Islet of Langerhans (tissue), 1 donor: ENCODE data around the gene SREBF2.

Source experiments
- FAIRE-seq: peaks from one replicate; lab custom pipeline; 2011; peaks lifted over from hg19 to GRCh38; lab: Jason Lieb, UNC

Gene SREBF2

DNA sequence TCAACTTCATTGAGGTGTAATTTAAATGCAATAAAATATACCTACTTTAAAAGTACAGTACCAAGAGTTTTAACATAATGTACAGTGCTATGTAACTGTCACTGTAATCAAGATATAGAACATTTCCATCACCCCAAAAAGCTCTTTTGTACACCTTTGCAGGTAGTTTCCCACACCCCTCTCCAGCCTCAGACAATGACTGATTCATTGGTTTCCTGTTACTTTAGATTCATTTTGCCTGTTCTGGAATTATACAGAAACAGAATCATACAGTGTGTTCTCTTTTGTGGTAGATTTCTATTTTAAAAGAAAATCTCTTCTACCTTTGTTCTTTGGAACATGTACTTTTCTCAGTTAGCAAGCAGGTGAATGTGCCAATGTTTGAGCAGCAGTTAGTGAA lies 43.8 kb downstream of the SREBF2 start:
- no peak for FAIRE-seq

DNA sequence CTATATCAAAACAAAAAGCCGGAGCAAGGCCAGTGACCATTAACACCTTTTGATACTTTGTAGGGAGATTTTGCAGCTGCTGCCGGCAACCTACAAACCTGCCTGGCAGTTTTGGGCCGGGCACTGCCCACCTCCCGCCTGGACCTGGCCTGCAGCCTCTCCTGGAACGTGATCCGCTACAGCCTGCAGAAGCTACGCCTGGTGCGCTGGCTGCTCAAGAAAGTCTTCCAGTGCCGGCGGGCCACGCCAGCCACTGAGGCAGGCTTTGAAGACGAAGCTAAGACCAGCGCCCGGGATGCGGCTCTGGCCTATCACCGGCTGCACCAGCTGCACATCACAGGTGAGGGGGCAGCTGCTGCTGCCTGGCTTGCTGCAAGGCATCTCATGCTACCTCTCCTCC lies 47.7 kb downstream of the SREBF2 start:
- no peak for FAIRE-seq

DNA sequence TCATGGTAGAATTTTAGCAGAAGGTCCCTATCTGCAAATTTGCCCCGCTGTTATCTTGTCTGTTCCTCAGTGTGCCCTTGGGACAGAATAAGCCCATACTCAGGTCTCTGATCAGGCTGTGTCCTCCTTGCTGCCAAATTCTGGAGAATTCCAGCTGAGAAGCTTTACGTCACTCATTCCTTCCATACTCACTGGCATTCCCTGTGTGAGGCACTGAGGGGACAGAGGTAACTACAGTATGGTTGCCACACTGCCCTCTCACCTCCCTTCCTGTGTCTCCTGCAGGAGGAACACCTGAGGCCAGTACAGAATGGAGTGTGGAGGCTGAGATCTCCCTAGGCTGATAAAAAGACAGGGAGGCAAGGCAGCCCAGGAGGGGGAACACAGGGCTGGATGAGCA lies 50.5 kb downstream of the SREBF2 start:
- no peak for FAIRE-seq

DNA sequence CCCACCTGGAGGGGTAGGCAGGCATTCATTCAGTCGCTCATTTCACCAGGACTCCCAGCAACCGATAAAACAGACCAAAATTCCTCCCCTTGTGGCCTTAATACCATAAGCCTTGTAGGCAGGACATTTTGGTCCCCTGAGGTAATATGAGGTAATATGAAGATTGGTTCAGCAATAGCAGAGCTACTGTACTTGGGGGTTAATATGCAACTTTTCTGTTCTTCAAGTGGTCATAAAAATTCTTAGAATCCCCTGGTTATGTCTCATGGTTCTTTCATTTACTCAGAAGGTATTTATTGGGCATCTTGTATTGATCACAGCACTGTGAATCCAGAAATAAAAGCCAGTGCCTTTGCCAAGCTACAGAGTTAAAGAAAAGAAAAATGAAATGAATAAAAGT lies 52.2 kb downstream of the SREBF2 start:
- FAIRE-seq: no peak

DNA sequence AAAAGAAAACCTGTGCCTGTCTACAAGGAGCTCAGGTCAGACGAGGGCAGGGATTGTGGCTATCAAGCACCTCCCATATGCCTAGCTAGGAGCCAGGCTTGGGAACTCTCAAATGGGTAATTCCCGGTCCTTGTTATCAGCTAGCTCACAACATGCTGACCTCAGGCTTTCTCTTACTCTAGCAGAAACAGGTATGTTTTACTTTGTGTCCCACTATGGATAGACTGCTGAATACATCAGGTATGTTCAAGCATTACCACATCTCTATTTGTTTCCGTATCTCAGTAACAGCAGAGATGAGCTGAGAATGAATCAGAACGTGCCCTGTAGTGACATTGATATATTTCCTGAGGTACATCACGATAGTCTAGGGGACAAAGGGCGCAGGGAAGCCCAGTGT lies 52.6 kb downstream of the SREBF2 start:
- FAIRE-seq: no peak

DNA sequence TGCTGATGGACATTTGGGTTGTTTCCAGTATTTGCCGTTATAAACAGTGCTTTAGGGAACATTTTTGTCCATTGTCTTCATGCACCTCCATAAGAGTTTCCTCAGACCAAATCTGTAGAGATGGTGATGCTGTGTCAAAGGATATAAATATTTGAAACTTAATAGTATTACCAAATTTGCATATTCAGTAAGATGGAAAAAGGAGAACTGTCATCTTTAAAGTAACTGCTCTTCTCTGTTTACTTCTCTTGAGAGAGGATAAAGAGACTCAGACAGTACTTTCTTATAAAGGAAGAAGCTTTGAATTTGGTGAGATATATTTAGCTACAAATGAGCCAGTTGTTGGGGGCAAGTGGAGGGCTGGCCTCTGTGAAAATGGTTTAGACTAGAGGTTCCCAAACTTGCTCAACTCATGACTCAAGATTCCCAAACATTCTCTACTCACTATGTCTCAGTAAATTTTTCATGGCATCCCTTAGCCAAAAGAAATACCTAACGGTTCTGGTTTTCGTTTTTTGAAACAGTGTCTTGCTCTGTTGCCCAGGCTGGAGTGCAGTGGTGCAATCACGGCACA lies 55.8 kb downstream of the SREBF2 start:
- no peak for FAIRE-seq

DNA sequence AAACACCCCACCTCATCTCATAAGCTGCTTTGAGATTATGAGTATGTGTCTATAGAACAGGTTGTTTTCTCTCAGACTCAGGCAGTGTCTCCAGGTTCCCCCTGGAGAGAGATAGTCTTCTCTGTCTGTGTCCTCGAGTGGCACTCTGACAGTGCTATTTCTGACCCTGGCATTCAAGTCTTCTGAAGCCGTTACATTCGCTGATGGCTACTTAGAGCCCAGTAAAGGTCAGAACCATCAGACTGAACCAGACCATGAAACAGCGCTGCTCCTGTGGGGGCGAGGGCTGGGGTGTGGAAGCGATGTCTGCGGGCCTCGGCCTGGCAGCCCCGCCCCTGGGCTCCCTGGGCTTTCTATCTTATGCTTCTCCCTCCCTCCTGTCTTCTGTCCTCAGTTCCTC lies 58.5 kb downstream of the SREBF2 start:
- FAIRE-seq: no peak

DNA sequence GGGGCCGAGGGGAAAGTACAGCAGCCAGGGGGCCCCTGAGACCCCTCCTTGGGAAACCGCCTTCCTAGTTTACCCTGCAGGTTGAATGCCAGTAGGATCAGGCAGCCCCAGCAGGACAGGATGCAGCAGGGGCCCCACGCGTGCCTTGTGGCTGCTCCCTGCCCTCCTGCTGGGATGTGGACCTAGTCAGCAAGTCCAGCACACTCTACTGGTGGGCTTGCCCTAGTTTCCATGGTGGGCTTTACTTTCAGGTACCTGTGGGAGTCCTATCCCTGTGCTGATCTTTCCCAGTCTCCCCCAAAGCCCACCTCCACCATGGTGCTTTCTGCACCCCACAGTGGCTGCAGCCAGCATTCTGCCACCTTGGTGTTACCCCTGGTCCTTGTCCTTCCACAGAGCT lies 59.8 kb downstream of the SREBF2 start:
- FAIRE-seq: no peak

DNA sequence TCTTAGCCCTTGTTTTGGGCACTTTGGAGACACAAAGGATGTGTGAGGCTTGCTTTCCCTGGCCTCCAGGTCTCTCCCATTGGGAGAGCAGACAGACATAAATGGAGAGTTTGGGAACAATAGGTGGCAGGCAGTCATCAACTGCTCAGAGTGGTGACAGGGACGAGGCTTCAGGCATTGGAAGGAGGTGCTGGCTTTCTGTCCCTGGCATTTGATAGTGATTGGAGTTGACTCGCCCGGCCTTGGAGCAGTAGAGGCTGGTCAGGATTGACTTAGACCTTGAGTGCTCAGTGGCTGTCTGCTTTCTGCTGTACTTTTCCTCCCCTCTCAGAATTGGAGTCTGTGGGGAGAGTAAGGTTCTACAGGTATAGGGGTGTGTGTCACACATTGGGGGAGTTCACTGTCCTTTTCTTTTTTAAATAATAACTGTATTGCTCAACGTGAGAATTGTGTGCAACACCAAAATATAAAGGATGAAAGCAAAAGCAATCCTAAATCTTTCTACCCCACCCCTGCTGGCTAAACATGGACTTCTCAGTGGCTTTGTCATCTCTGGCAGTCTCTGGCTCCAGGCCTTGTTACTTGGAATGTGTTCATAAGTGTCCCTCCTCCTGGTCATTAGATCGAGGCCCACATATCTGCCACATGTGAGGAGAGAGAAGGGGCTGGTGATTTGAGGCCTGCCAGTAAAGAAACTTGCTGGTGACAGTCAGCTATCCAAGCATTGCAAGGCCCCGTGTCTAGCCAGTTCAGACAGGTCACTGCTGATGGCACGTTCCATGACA lies 60.9 kb downstream of the SREBF2 start:
- FAIRE-seq: no peak

DNA sequence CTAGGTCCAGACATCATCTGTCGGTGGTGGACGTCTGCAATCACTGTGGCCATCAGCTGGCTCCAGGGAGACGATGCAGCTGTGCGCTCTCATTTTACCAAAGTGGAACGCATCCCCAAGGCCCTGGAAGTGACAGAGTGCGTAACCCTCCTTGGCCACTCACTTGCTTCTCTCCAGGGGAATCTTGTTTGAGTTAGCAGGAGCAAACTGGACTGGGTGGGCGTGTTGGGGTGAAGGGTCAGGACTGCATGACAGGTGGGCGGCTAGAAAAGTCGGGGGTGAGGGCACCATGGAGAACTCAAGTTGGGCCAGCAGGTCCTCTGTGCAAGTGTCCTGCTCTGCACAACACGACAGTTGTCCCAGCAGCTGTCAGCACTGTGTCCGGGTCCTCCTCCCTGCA lies 65.7 kb downstream of the SREBF2 start:
- FAIRE-seq: no peak

DNA sequence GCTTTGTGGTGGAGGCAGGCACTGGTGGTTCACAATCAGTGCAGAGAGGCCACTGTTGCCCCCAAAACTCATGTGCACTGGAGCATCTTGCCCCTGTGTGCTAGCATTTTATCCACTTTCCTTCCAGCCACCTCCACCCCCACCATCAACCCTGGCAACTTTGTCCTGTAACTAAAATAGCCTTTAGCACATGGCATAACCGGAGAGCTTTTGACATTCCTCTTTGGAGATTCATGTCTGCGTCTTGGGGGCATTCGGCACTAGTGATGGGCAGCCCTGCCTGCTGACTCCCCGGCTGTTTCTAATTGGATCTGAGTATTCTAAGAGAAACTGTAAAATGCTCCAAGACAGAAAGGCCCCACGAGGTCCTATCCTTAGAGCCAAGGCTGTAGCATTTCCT lies 66.2 kb downstream of the SREBF2 start:
- no peak for FAIRE-seq

DNA sequence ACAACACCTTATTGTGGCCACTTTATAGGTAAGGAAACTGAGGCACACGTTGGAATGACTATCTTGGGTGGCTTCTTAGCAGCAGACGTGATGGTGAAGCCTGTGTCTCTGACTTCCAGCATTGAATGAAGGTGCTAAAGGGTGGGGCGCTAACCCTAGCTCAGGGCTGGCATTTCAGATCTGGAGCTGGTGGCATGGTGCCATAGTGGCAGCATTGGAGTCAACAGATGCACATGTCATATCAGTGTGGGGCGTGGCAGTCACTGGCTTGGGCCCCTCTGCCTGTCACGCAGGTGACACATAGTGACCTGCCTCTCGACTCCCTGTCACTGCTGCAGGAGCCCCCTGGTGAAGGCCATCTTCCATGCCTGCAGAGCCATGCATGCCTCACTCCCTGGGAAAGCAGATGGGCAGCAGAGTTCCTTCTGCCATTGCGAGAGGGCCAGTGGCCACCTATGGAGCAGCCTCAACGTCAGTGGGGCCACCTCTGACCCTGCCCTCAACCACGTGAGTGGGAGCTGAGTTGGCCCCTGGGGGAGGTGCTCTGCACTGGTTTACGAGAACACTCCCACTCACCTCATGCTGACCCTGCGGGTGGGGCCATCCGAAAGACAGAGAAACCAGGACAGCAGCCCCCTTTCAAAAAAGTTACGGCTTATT lies 67.2 kb downstream of the SREBF2 start:
- no peak for FAIRE-seq

DNA sequence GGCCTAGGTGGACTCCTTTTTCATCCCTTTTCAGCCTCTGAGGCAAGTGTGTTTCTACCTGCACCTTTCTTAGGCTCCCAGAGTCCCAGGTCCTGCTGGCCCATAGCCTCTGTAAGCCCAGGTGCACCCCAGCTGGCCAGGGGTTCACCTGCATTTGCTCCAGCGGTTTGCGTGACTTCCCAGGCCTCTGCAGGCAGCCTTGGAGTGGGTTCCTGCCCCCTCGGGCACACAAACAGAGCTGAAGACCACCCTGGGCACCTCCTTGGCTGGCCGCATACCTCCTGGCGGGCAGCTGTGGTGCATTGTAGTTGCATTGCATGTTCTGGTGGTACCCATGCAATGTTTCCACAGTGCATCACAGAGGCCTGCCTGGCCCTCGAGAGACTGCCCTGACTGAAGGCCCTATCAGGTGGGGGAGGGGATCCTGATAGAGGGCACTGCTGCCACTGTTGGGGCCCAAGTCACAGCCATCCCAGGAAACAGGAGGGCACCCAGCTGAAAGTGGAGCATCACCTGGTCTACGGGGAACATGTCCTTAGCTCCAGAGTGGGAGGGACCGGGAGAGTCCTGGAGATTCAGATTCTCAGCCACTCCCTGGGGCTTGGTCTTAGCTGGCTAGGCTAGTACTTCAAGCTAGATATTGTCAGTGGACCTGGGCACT lies 67.9 kb downstream of the SREBF2 start:
- no peak for FAIRE-seq

DNA sequence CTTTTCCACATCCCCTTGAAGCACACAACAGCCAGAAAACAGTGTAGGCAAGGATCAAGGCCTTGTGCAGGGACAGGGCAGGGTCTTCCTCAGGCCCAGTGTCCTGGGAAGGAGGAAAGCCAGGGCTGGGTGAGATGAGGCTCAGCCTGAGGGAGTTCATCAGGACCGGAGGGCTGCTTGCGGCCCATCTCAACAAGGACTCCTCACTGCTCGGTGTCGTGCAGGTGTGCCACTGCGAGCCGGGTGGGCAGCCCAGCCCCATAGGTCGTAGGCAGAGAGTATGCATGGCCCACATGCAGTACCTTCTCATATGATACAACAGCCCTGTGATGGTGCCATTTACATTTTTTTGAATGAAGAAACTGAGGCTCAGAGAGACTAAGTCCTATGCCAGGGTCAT lies 69.1 kb downstream of the SREBF2 start:
- FAIRE-seq: no peak

DNA sequence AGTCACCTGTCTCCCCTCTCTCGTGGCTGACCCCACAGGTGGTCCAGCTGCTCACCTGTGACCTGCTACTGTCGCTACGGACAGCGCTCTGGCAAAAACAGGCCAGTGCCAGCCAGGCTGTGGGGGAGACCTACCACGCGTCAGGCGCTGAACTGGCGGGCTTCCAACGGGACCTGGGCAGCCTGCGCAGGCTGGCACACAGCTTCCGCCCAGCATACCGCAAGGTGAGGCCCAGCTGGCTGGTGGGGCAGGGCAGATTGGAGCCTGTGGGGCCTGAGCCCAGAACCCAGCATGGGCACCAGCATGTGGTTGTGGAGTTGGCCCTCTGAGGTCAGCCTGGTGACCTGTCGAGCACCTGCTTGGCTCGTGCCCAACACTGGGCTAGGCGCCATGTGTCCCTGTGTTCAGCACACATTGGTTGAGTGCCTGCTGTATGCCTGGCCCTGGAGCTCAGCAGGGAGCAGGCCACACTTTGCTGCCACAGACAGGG lies 70.1 kb downstream of the SREBF2 start:
- FAIRE-seq: no peak

DNA sequence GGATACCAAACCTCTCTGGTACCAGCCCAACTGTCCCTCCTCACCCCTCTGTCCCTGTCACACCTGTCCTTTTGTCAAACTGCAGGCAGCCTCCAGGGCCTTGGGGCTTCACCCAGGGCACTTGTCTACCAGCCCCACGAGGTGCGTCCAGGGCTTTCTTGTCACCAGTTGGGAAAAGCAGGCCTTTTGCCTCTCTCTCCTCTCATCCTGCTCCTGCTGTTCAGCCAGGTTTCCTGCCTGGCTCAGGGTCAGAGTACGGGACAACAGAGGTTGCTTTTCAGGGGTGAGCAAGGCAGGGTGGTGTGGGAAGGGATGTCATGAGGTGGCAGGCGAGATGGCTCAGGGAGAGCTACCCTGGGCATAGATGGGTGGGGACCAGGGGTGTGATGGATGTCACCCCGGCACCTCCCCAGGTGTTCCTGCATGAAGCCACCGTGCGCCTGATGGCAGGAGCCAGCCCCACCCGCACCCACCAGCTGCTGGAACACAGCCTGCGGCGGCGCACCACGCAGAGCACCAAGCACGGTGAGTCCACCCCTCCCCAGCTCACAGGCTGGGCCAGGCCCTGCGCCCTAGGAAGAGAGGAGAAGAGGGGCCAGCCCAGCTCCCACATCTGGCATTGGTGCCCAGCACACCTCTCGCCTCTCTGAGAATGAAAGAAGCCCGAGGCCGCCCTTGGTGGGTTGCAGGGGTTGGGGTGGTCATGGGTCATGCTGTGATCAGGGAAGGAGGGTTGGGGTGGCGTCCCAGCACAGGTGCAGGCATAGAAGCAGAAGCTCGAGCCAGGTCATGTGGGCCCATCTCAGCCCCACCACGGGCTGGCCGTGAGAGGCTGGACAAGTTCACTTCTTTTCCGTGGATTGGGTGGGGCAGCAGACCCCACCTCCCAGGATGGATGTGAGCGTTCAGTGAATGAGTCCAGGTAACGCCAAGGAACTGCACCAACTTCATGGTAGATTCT lies 71.8 kb downstream of the SREBF2 start:
- FAIRE-seq: no peak

DNA sequence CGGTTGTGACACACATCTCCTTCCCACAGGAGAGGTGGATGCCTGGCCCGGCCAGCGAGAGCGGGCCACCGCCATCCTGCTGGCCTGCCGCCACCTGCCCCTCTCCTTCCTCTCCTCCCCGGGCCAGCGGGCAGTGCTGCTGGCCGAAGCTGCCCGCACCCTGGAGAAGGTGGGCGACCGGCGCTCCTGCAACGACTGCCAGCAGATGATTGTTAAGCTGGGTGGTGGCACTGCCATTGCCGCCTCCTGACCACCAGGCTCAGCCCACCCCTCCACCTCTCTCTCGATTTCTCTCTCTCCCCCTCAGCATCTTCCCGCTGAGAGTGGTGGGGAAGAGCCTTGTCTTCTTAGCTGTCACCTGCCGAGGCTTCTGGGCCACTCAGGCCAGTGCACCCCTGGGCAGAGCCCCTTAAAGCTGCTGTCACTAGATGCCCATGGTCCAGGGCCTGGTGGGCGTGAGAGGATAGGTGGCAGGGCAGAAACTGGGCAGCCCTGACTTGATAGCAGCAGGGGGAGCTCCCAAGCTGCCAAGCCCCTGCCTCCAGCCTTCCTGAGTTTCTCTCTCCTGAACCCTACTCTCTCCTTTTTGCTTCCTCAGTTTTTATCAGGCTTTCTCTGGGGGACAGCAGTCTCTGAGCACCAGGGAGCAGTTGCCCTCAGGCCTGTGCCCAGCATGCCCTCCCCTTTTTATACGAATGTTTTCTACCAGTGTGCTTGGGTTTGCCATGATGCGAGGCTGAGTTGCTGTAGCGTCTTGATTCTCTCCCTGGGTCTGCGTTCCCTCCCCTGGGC lies 72.7 kb downstream of the SREBF2 start:
- no peak for FAIRE-seq

DNA sequence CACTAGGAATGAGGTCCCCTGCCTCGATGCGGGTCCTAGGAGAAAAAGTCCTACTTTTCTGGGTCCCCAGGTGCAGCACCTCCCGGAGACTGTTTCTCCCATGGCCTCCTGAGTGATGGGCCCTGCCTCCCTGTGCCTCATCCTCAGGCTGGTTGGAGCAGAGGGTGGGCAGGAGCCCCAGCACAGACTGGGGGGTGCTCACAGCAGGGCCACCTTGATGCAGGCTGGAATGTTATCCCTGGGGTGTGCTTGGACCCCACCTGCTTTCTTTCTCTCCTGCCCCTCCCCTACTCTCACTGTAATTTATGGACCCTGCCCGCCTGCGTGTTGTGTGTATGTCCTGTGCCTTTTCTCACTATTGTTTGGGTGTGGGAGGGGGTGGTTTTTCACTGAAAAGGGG lies 73.9 kb downstream of the SREBF2 start:
- FAIRE-seq: no peak

DNA sequence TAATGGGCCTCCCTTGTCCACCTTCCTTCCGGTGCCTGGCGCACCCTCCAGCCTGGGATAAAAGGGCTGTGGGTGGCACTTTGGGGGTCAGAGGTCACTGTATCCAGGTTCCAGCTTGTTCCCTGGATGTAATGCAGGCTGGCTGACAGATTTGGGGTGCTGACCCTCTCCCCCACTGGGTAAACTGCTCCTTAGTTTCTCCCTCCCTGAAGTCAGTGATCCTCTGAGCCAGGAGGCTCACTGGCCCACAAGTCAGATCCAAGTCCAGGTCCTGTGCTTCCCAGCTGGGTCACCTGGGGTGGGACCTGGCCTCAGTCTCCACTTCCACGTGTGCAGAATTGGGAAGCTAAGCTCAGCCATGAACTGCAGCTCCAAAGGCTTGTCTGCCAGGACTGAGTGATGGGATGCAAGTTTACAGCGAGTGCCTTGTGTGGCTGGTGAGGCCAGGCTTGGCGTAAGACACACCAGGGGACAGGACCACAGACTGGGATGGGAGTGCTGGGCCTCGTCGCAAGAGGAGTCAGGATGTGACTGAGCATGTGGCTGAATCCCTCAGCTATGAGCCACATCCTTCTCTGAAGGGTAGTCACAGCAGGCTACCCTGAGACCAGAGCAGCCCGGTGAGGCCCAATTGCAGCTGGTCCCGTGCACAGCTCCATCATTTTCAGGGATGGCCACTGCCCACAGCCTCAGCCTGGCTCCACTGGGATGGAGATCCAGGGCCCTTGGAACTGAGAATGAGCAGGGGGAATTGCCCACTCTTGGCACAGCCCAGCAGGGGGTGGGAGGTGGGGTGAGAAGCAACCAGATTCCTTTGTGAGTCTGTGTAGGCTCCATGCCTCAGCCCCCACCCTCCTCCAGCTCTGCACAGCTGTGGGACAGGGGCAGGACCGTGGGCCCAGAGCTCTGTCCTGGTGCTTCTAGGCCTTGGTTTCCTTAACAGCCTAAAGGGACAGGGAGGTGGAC lies 74.8 kb downstream of the SREBF2 start:
- no peak for FAIRE-seq
